SK-N-MC (cell line): ENCODE data around the gene PYROXD2.

Experiments used
- DNase-seq: peaks from one replicate; pipeline ENCODE4 v3.0.0-alpha.2; 2011; ENCODE audit warnings: low read depth, low spot score
- H3K27ac ChIP-seq: fragments of 200-600 bp; sonication (generic); 2 replicates; pipeline ENCODE4 v1.5.1; 2016; ENCODE audit warnings: mixed run types
- H3K36me3 ChIP-seq: fragments of 200-600 bp; sonication (generic); 2 replicates; pipeline ENCODE4 v1.6.1; 2017; ENCODE audit warnings: antibody characterized with exemption, low read length, mixed read lengths; ENCODE audit not compliant: insufficient read depth
- H3K4me3 ChIP-seq: fragments of 200-600 bp; sonication (generic); 2 replicates; pipeline ENCODE4 v1.5.1; 2016
- H3K9ac ChIP-seq: fragments of 200-600 bp; sonication (generic); 2 replicates; pipeline ENCODE4 v1.8.0; 2017; ENCODE audit warnings: mixed run types, mixed read lengths; ENCODE audit not compliant: insufficient read length
- H3K9me3 ChIP-seq: fragments of 200-600 bp; sonication (generic); 2 replicates; pipeline ENCODE4 v1.6.1; 2017; ENCODE audit warnings: low read depth, mild to moderate bottlenecking, antibody characterized with exemption, low read length, moderate library complexity, mixed read lengths
- EZH2 ChIP-seq: fragments of 200-600 bp; sonication (generic); IDR thresholded peaks from one replicate; pipeline ENCODE4 v1.6.1; 2017; ENCODE audit warnings: antibody characterized with exemption
- FOXP2 ChIP-seq: optimal IDR thresholded peaks from 2 replicates; pipeline ENCODE3; 2011; ENCODE audit warnings: mild to moderate bottlenecking, moderate library complexity; ENCODE audit not compliant: insufficient read depth; ENCODE audit errors: extremely low read length, control extremely low read depth
- POLR2AphosphoS5 ChIP-seq: IDR thresholded peaks from 2 replicates; pipeline ENCODE4 v1.6.1; 2012; ENCODE audit warnings: mild to moderate bottlenecking, low read depth, low read length, borderline replicate concordance

The PYROXD2 gene

DNA sequence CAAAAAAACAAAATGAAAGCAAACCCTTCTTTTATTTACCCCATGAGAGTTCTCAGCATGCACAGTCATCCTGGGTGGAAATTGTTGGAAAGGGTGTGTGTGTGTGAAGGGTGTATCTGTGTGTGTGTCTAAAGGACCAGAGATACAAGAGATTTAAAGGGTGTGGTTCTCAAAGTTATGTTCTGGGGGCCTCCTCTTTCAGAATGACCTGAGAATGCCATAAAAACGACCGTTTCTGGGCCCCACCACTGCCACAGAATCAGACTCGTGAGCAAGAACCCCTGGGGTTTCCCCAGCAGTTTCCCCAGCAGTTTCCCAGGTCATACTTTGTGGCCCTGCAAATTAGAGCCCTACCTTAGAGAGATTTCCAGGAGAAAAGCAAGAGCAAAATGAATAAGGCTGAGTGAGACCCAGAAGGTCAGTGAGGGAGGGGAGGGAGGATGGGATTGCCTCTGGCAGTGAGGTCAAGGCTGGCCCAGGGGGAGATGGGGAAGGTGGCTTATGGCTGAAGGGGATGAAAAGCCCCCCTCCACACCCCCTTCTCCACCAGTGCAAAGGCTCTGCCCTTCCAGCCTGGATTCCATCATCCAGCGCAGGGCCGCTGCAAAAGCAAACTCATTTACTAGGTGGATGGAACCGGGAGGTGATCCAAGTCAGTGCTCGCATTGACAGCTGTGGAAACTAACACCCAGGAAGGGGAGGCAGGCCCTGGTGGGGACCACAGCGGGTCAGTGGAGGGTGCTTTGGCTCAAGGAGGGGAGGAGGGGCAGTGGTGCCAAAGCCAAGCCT is 10.2 kb downstream of the PYROXD2 start:
- Histone ChIP-seq H3K36me3 (no peaks in the 10 kb centered on the region), H3K4me3 (no peak overlapping the region), H3K9me3 (no peaks in the 10 kb centered on the region), H3K9ac (no peak overlapping the region), H3K27ac (no peak overlapping the region)
- TF ChIP-seq EZH2, result no peak
- no peak for TF ChIP-seq POLR2AphosphoS5
- TF ChIP-seq FOXP2, result no peak
- no peak for DNase-seq

DNA sequence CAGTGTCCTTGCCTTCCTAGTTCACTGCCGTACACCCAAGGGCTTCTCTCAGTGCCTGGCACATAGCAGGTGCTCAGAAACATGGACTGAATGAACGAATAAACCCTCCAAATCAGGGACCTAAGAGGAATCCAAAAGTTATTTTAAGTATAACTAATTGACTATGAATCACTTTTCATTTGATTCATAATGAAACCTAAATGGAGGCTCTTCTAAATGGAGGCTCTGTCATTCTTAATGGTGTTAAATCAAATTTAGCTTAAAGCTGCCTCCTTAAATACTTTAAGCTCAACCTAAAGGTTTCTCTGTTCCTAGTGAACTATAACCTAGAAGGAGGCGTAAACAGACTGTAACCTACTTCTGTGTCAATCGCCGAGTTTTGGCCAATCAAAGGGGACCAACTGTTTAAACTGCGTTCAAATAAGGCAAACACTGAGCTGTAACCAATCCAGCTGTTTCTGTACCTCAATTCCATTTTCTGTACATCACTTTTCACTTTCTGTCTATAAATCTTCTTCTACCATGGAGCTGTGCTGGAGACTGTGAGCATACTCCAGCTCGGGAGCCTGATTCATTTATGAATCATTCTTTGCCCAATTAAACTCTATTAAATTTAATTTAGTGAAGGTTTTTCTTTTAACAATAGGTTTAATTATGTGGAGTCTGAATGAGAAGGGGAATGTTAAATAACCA is 11.0 kb downstream of the PYROXD2 start:
- no peaks in the 10 kb centered on the region for H3K36me3 ChIP-seq
- H3K9ac ChIP-seq, result no peak overlapping the region
- TF ChIP-seq POLR2AphosphoS5 (no peak), FOXP2 (no peak), EZH2 (no peak)
- no peak overlapping the region for H3K27ac ChIP-seq
- DNase-seq, result no peak
- no peaks in the 10 kb centered on the region for H3K9me3 ChIP-seq
- no peak overlapping the region for H3K4me3 ChIP-seq

DNA sequence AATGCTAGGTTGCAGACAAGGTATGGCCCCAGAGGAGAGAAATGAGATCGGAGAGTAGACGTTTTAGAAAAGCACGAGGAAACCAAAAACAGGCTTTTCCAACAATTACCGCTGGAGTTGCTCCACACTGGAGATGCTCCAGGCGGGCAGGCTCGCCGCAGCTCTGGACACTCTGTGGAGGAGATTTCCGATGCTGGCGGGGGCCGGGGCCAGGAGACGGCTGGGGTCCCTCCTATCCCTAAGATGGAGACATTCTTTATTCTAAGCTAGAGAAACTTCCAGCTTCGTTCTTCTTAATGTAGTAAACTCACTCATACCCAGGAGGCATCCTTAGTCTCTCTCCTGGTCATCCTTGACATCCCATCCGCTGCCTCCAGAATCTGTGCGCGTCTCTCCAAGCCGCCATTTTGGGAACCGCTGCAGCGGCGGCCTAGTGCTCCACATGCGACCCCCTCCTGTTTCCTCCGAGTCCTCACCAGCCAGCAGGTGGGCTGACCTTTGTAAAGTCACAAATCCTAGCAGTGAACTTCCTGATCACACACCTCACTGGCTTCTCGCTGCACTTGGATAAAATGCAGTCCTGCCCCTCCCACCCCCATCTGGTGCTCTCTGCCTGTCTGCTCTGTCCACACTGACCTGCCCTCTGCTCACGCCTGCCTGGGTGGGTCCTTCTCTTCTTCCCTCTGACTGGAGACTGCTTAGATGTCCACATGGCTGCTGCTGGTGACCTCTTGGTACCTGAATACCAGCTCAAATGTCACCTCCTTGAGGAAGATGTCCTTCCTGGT is 11.9 kb downstream of the PYROXD2 start:
- no peaks in the 10 kb centered on the region for H3K36me3 ChIP-seq
- H3K27ac ChIP-seq, result no peak overlapping the region
- no peak overlapping the region for H3K4me3 ChIP-seq
- no peak for DNase-seq
- H3K9me3 ChIP-seq, result no peaks in the 10 kb centered on the region
- H3K9ac ChIP-seq, result no peak overlapping the region
- TF ChIP-seq FOXP2 (no peak), POLR2AphosphoS5 (no peak), EZH2 (no peak)

DNA sequence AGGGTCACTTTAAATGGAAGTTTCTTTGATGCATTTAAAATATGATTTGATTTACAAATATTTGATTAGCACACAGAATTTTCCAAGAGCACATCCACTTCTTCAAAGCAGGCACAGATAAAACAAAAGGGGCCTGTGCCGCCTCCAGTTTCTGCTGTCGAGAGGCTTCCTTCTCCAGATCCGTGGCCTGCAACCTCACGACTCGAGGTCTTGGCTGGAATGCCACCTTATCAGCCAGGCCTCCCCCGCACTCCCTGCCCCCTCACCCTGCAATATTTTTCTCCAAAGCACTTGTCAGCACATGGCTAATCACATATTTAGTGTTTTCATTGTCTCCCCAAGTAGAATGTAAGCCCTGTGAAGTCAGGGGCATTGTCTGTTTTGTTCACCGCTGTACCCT is 12.5 kb downstream of the PYROXD2 start:
- no peaks in the 10 kb centered on the region for H3K36me3 ChIP-seq
- no peak overlapping the region for H3K4me3 ChIP-seq
- no peak for TF ChIP-seq POLR2AphosphoS5
- TF ChIP-seq EZH2, result no peak
- TF ChIP-seq FOXP2, result no peak
- H3K27ac ChIP-seq, result no peak overlapping the region
- no peaks in the 10 kb centered on the region for H3K9me3 ChIP-seq
- H3K9ac ChIP-seq, result no peak overlapping the region
- no peak for DNase-seq

DNA sequence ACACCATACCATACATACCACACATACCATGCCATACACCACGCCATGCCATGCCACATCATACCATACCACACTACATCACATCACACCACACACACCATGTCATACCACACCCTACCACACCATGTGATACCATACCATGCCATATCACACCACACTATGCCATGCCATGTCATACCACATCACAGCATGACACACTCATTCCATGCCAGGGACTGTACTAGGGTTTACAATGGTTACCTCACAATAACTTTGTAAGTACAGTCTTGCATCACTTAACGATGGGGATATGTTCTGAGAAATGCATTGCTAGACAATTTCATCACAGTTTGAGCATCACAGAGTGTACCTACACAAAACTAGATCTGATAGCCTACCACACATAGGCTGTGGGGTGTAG is 14.5 kb downstream of the PYROXD2 start:
- no peak overlapping the region for H3K9ac ChIP-seq
- no peak overlapping the region for H3K27ac ChIP-seq
- TF ChIP-seq FOXP2 (no peak), POLR2AphosphoS5 (no peak), EZH2 (no peak)
- no peak overlapping the region for H3K4me3 ChIP-seq
- H3K9me3 ChIP-seq, result no peaks in the 10 kb centered on the region
- no peak for DNase-seq
- no peaks in the 10 kb centered on the region for H3K36me3 ChIP-seq

DNA sequence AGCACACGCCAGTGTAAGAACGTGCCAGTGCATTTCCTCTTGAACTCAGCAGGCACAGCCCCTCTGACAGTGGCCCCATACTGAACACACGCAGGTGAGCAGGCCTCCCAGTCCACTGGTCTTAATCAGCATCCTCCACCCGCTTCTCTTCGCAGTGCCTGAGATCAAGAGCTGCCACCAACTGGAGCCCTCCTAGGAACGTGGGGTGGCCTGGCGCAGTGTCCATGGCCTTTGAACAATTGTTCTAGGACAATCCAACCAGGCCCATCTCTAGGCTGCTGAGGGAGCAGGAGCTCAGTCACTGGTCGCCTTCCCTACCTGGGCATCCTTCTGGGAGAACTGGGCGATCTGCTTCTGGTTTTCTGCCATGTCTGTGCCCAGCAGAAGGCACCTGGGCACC is 15.2 kb downstream of the PYROXD2 start:
- Histone ChIP-seq H3K27ac (no peak overlapping the region), H3K9me3 (no peaks in the 10 kb centered on the region), H3K4me3 (no peak overlapping the region), H3K36me3 (no peaks in the 10 kb centered on the region), H3K9ac (no peak overlapping the region)
- TF ChIP-seq POLR2AphosphoS5 (no peak), FOXP2 (no peak), EZH2 (no peak)
- DNase-seq, result no peak

DNA sequence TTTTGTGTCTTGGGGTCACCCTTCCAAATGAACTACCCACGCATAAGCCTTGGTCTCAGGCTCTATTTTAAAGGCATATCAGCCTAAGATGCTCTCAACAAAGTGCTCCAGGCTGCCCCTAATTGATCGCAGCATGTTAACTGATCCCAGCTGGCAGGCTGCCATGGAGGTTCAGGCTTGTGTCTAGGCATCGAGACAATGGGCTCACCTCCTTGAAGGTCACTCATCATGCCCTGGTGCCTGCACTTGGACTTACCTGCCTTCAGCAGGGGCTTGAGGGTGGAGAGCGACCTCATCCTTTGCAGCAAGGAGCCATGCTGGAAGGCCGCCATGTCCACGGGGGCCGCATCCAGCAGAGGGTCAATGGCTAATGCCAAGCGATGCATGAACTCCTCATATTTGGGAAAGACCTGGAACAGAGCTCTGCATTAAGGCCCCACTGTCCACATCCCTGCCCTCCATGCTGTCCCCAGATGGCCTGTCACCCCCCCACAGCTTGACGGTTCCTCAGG is 17.8 kb downstream of the PYROXD2 start:
- H3K4me3 ChIP-seq, result no peak overlapping the region
- H3K27ac ChIP-seq, result no peak overlapping the region
- no peak for DNase-seq
- H3K9ac ChIP-seq, result no peak overlapping the region
- no peaks in the 10 kb centered on the region for H3K36me3 ChIP-seq
- no peaks in the 10 kb centered on the region for H3K9me3 ChIP-seq
- TF ChIP-seq FOXP2, result no peak
- no peak for TF ChIP-seq POLR2AphosphoS5
- TF ChIP-seq EZH2, result no peak

DNA sequence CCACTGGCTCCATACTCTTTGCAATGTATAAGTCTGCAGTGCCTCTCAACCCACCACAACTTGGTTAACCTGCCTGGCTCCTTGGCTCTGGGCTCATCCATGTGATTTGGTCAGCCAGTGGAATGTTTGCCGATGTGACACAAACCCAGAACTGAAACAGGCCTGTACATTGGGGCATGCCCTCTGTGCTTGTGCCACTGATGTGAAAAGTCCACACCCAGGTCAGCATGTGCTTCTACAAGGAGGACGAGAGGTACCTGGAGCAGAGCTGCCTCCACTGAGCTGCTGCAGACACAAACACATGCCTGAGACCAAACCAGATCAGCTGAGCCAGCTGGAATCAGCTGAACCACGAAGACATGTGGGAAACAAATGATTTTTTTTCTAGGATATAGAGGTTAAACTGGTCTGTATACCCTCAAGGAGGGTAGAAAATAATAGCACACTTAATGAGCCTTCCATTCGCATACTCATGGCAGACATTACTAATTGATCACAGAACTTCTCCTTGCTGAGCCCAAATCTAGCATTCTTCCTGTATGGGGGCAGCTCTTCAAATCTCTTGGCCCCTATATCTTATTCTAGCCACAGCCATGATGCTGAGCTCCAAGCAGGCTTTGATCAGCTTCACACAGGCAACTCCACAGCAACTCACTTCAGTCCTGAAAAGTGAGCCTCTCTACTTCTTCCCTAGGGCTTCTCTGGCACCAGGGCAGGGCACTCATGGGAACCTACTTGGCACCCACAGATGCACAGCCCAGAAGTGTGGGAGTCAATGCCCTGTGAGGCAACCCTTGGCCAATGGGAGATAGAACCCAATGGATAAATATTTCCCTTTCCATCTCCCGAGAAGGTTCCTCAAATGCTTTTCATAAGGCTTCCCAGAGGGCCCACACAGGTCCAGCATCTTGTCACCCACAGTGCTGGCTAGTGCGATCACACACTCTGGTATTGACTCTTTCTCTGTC is 18.6 kb downstream of the PYROXD2 start:
- H3K4me3 ChIP-seq, result no peak overlapping the region
- H3K27ac ChIP-seq, result no peak overlapping the region
- no peaks in the 10 kb centered on the region for H3K9me3 ChIP-seq
- H3K36me3 ChIP-seq, result no peaks in the 10 kb centered on the region
- H3K9ac ChIP-seq, result no peak overlapping the region
- DNase-seq, result no peak
- TF ChIP-seq EZH2, result no peak
- no peak for TF ChIP-seq POLR2AphosphoS5
